Choroid plexus epithelial cell (primary cell): ENCODE results near the gene EPB41L2.

ENCODE experiments used
- DNase-seq: peaks from one replicate; pipeline ENCODE4 v3.0.0-alpha.2; 2010; ENCODE audit warnings: low read depth
- H3K4me3 ChIP-seq: 2 replicates; pipeline ENCODE4 v1.5.1; 2011; ENCODE audit warnings: low read depth, mild to moderate bottlenecking, control low read depth, low read length, moderate library complexity
- CTCF ChIP-seq: conservative IDR thresholded peaks from 2 replicates; pipeline ENCODE4 v1.5.1; 2011; ENCODE audit warnings: low read depth, mild to moderate bottlenecking, control low read depth, inconsistent platforms, low read length, moderate library complexity

Gene EPB41L2

DNA sequence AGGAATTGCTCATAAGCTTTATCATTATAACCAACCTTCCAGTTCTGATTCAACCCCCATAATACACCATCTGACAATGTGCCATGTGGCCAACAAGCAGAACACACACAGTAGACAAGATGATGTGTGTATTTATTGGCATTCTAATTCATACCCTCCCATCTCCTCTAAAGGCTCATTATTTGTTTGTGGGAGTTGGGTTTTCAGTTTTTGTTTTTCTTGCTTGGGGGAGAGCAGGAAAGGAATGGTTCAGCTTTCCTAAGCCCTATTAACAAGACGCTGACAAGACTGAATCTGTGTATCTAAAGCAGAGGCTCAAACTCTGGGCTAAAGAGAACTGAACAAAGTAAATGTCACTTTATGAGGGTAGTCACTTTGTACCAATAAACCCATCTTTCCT is 36.8 kb downstream of the EPB41L2 start:
- no peak for TF ChIP-seq CTCF
- DNase-seq = no peak

DNA sequence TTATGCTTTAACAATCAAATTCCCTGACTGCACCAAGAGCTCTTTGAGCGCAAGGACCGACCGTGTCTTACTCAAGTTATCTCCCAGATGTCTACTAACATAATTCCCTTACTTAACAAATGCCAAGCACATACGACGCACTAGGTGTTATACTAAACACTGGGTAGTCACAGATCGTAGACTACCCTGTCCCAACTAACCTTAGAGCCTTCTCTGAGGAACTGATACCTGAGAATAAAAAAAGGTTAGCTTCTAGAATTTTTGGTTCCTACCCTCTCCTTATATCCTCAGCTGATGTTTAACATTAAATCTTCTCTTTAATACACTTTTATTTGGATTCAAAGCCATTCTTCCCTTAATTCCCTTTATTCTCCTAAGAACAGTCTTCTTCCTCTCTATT is 38.5 kb downstream of the EPB41L2 start:
- DNase-seq = no peak
- TF ChIP-seq CTCF = no peak

More for the DNA sequence above, 36.8 kb downstream of the EPB41L2 start:
- no peak overlapping the region for H3K4me3 ChIP-seq

GRCh38 chr6:131023834-131024504 is 39.1 kb downstream of the EPB41L2 start:
- DNase-seq = peak; percentile 49
- TF ChIP-seq CTCF = no peak
- H3K4me3 ChIP-seq = no peak overlapping the region

More for the DNA sequence above, 38.5 kb downstream of the EPB41L2 start:
- no peak overlapping the region for H3K4me3 ChIP-seq

DNA sequence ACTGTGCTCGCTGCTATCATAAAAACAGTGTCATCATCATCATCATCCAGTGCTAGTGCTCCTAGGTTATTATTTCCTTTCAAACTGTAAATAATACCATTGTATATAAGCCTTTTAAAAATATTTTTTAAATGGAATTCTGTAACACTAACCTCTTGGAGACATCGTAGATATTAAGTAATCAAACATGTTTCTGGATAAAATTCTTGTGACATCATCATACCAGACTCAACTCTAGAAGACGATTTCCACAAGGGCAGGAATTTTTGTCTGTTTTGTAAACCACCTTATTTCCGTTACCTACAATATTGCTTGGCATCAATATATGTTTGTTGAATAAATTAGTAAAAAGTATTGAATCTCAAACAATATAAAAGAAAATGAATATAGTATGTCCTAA is 40.4 kb downstream of the EPB41L2 start:
- no peak overlapping the region for H3K4me3 ChIP-seq
- DNase-seq = no peak
- TF ChIP-seq CTCF = no peak

GRCh38 chr6:131017962-131018361 is 45.1 kb downstream of the EPB41L2 start:
- H3K4me3 ChIP-seq = no peak overlapping the region
- DNase-seq = no peak
- no peak for TF ChIP-seq CTCF

DNA sequence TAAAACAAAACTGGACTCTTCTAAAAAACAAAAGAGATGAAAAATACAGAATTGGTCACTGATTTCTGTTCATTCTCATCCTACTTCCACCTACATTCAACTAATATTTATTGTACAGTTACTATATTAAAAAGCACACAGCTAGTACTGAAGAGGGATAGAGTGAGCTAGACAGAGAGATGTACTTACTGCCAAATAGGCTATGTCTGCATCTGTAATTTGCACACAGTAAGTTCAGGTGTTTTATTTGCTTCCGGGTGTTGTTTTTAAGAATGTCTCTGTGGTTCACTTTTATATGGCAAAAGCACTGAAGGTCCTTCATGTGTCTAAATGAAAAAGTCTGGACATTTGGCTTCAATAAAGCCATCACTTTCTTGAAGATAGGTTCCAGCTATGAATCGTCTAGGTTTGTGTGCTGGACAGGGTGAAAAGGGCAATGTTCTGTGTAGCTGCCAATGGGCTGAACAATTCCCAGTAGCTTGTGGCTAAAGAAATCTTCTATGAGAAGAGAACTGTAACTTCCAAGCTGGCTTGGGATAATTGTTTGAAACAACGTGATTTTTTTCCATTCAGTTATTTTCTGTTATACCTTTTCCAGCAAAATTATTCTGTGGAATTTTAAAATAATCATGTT is 47.3 kb downstream of the EPB41L2 start:
- H3K4me3 ChIP-seq = no peak overlapping the region
- peak; percentile 77 for DNase-seq
- TF ChIP-seq CTCF = no peak
